ENCODE results near the gene RNASE1. TPM values are rescaled to one million over a fixed set of nuclear protein-coding genes. Genes with fewer than 3 reads are reported as not detected.

Gene RNASE1
- total RNA-seq, 1 experiment from 2014 or later = not detected

GRCh38 chr14:20755037-20755436 is 47.6 kb downstream of the RNASE1 start:
- no peak overlapping the region for H3K4me3 Mint-ChIP-seq (ENCODE audit: unreplicated experiment)
- no peaks in the 10 kb centered on the region for H3K4me1 Mint-ChIP-seq (ENCODE audit: insufficient read depth, unreplicated experiment)
- H3K9me3 Mint-ChIP-seq (ENCODE audit: unreplicated experiment) = peaks cover 8% of the 10 kb centered on the region
- BruUV-seq (replicated peaks) = no TSS peak
- no peaks in the 10 kb centered on the region for H3K27me3 Mint-ChIP-seq (ENCODE audit: insufficient read depth, unreplicated experiment)
- no peak for TF ChIP-seq CTCF (IDR thresholded peaks at IDR 0.05; ENCODE audit: unreplicated experiment)
- intact Hi-C loops (cut with micrococcal nuclease) = no loop called here
- no peaks in the 10 kb centered on the region for H3K36me3 Mint-ChIP-seq (ENCODE audit: insufficient read depth, unreplicated experiment)
- POLR2A ChIA-PET = no interaction called here
- no peak overlapping the region for H3K27ac Mint-ChIP-seq (ENCODE audit: low read depth, unreplicated experiment)
- CTCF ChIA-PET = interaction anchor here (1.1 kb wide), 1 partner anchor 103 kb away, joined by 4 read pairs; no protein-coding TSS in a partner anchor
- DNase-seq (ENCODE audit: unreplicated experiment) = no peak

- POLR2A ChIA-PET = no interaction called here
- no peak for DNase-seq (ENCODE audit: unreplicated experiment)
- BruUV-seq (replicated peaks) = no TSS peak
- H3K4me1 Mint-ChIP-seq (ENCODE audit: insufficient read depth, unreplicated experiment) = no peaks in the 10 kb centered on the region
- no peak overlapping the region for H3K4me3 Mint-ChIP-seq (ENCODE audit: unreplicated experiment)
- CTCF ChIA-PET = interaction anchor here (1.1 kb wide), 1 partner anchor 103 kb away, joined by 4 read pairs; no protein-coding TSS in a partner anchor
- H3K27ac Mint-ChIP-seq (ENCODE audit: low read depth, unreplicated experiment) = no peak overlapping the region
- peaks cover 8% of the 10 kb centered on the region for H3K9me3 Mint-ChIP-seq (ENCODE audit: unreplicated experiment)
- intact Hi-C loops (cut with micrococcal nuclease) = no loop called here
- TF ChIP-seq CTCF (IDR thresholded peaks at IDR 0.05; ENCODE audit: unreplicated experiment) = no peak
- H3K36me3 Mint-ChIP-seq (ENCODE audit: insufficient read depth, unreplicated experiment) = no peaks in the 10 kb centered on the region
- no peaks in the 10 kb centered on the region for H3K27me3 Mint-ChIP-seq (ENCODE audit: insufficient read depth, unreplicated experiment)
Measured at GRCh38 chr14:20754308-20754707, 48.3 kb downstream of the RNASE1 start.

GRCh38 chr14:20751963-20752562 is 50.6 kb downstream of the RNASE1 start:
- no TSS peak for BruUV-seq (replicated peaks)
- no peaks in the 10 kb centered on the region for H3K36me3 Mint-ChIP-seq (ENCODE audit: insufficient read depth, unreplicated experiment)
- no peak overlapping the region for H3K4me3 Mint-ChIP-seq (ENCODE audit: unreplicated experiment)
- H3K27me3 Mint-ChIP-seq (ENCODE audit: insufficient read depth, unreplicated experiment) = no peaks in the 10 kb centered on the region
- peaks cover 8% of the 10 kb centered on the region for H3K9me3 Mint-ChIP-seq (ENCODE audit: unreplicated experiment)
- H3K27ac Mint-ChIP-seq (ENCODE audit: low read depth, unreplicated experiment) = no peak overlapping the region
- DNase-seq (ENCODE audit: unreplicated experiment) = peak; percentile 17
- intact Hi-C loops (cut with micrococcal nuclease) = no loop called here
- ChIA-PET POLR2A (interaction anchor here (0.5 kb wide), 1 partner anchor 60 kb away, joined by 3 read pairs; no protein-coding TSS in a partner anchor), CTCF (interaction anchor here (1.2 kb wide), 2 partner anchors 103 to 384 kb away, joined by 3 read pairs; no protein-coding TSS in a partner anchor)
- no peak for TF ChIP-seq CTCF (IDR thresholded peaks at IDR 0.05; ENCODE audit: unreplicated experiment)
- H3K4me1 Mint-ChIP-seq (ENCODE audit: insufficient read depth, unreplicated experiment) = no peaks in the 10 kb centered on the region

Other genes with a start within 250 kb of the RNASE1 start
- gene RNASE9, start 241.8 kb downstream of the RNASE1 start, total RNA-seq (2022) = not detected in 2 replicates
- gene RNASE11, start 214.8 kb downstream of the RNASE1 start, total RNA-seq (2022) = not detected in 2 replicates
- not detected in 2 replicates for gene RNASE12, start 211.5 kb downstream of the RNASE1 start, total RNA-seq (2022)
- not detected in 2 replicates for gene OR6S1, start 161.2 kb downstream of the RNASE1 start, total RNA-seq (2022)
- gene RNASE4, start 118.3 kb downstream of the RNASE1 start, total RNA-seq (2022) = 1.2 and 2.4 TPM in 2 replicates
- 1.7 and 3.6 TPM in 2 replicates for gene ANG, start 114.1 kb downstream of the RNASE1 start, total RNA-seq (2022)
- not detected in 2 replicates for gene EDDM3A, start 57.0 kb downstream of the RNASE1 start, total RNA-seq (2022)
- not detected in 2 replicates for gene EDDM3B, start 34.4 kb downstream of the RNASE1 start, total RNA-seq (2022)
- gene RNASE6, start 21.6 kb downstream of the RNASE1 start, total RNA-seq (2022) = not detected in 2 replicates
- not detected in 2 replicates for gene RNASE3, start 88.5 kb upstream of the RNASE1 start, total RNA-seq (2022)
- gene RNASE2, start 152.6 kb upstream of the RNASE1 start, total RNA-seq (2022) = not detected in 2 replicates
- gene METTL17, start 187.1 kb upstream of the RNASE1 start, total RNA-seq (2022) = 62.4 and 70.2 TPM in 2 replicates
- not detected in 2 replicates for gene SLC39A2, start 196.4 kb upstream of the RNASE1 start, total RNA-seq (2022)
- 0.81 and 0.82 TPM in 2 replicates for gene NDRG2, start 222.2 kb upstream of the RNASE1 start, total RNA-seq (2022)
- gene TPPP2, start 227.4 kb upstream of the RNASE1 start, total RNA-seq (2022) = not detected in 2 replicates
- not detected in 2 replicates for gene RNASE13, start 232.0 kb upstream of the RNASE1 start, total RNA-seq (2022)
- 10.9 and 11.8 TPM in 2 replicates for gene RNASE7, start 239.5 kb upstream of the RNASE1 start, total RNA-seq (2022)